ENCODE data around the gene TMOD1.

DNA sequence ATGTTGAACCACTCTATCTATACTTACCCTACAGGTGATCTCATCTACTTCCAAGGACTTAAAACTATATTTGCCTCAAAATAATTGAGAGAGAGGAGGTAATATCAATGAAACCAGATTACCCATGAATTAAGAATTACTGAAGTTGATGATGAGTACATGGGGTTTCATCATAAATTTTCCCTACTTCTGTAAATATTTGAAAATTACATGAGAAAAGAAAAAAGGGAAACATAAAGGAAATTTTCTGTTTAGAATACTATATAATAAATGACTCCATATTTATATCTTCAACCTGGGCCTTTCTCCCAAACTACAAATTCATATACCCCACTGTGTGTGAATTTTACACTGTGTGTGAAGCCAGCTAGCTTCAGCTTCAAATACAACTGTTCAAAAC, 129.1 kb downstream of the TMOD1 start:
- TF ChIP-seq POLR2AphosphoS5 (IDR thresholded peaks at IDR 0.05; ENCODE audit: low read depth, low read length): no peak
- TF ChIP-seq REST (IDR thresholded peaks at IDR 0.05; ENCODE audit: insufficient read depth in 1 of 2, low read depth in 2 of 2, low read length in 2 of 2): no peak
- no peak for TF ChIP-seq FOXP2 (optimal IDR thresholded peaks at IDR 0.05; ENCODE audit: borderline replicate concordance, extremely low read depth, extremely low read length, insufficient read depth)
- no peak for TF ChIP-seq TAF1 (IDR thresholded peaks at IDR 0.05; ENCODE audit: borderline replicate concordance, insufficient read depth, low read length)
- TF ChIP-seq SIN3A (IDR thresholded peaks at IDR 0.05; ENCODE audit: borderline replicate concordance, insufficient read depth, low read length): no peak

All from PFSK-1 (cell line).